HEK293 (cell line): Measurements from ENCODE around the gene ZBED4.

Source experiments
- CTCF ChIA-PET: fragments of 350-600 bp; formaldehyde crosslinking; extraction: SDS; loops from one replicate; lab custom pipeline; 2021; ENCODE audit warnings: antibody characterized with exemption; lab: Yijun Ruan, JAX
- POLR2A ChIA-PET: fragments of 300-600 bp; formaldehyde crosslinking; extraction: SDS; loops from one replicate; lab custom pipeline; 2020; ENCODE audit warnings: antibody characterized with exemption, inconsistent platforms; lab: Yijun Ruan, JAX
- H3K27ac ChIP-seq: fragments of 200-500 bp; sonication (Bioruptor generic); 2 replicates; pipeline ENCODE4 v1.5.1; 2014; ENCODE audit warnings: low read depth, low read length, control low read depth, inconsistent platforms; ENCODE audit errors: extremely low read depth
- H3K36me3 ChIP-seq, 2 experiments: fragments of 200-500 bp in 1 of 2; sonication (Bioruptor generic) in 1 of 2; 1 replicate in 1 of 2; 2 replicates in 1 of 2; pipeline ENCODE4 v1.5.1; 2014 to 2017; ENCODE audit warnings: inconsistent platforms in 2 of 2, low read length in 2 of 2; ENCODE audit not compliant: control insufficient read depth in 2 of 2, insufficient read depth in 1 of 2
- H3K4me1 ChIP-seq: fragments of 200-500 bp; sonication (Bioruptor generic); 2 replicates; pipeline ENCODE4 v1.5.1; 2014; ENCODE audit warnings: mild to moderate bottlenecking, low read length, inconsistent platforms; ENCODE audit not compliant: control insufficient read depth, insufficient read depth
- H3K4me3 ChIP-seq: 2 replicates; pipeline ENCODE4 v1.5.1; 2011; ENCODE audit warnings: low read depth, mild to moderate bottlenecking, control low read depth, low read length, moderate library complexity
- H3K9me3 ChIP-seq: fragments of 200-500 bp; sonication (Bioruptor generic); 2 replicates; pipeline ENCODE4 v1.5.1; 2014; ENCODE audit warnings: low read depth, low read length, inconsistent platforms; ENCODE audit not compliant: control insufficient read depth, insufficient read depth
- CTCF ChIP-seq: fragments of 450-650 bp; formaldehyde crosslinking; IDR thresholded peaks from 2 replicates; pipeline ENCODE4 v1.5.1; 2016; ENCODE audit warnings: missing biosample characterization, missing genetic modification characterization
- GLIS1 ChIP-seq: fragments of 450-650 bp; formaldehyde crosslinking; IDR thresholded peaks from 2 replicates; pipeline ENCODE4 v1.5.1; 2016; ENCODE audit warnings: missing biosample characterization, missing genetic modification characterization
- HOXA7 ChIP-seq: sonication (generic); formaldehyde crosslinking; IDR thresholded peaks from 2 replicates; pipeline ENCODE4 v1.8.1; 2022; ENCODE audit warnings: missing genetic modification reagents, borderline replicate concordance
- HOXD13 ChIP-seq: sonication (generic); formaldehyde crosslinking; IDR thresholded peaks from 2 replicates; pipeline ENCODE4 v1.8.0; 2022; ENCODE audit warnings: missing genetic modification reagents, borderline replicate concordance
- SCRT2 ChIP-seq: fragments of 450-650 bp; formaldehyde crosslinking; IDR thresholded peaks from 2 replicates; pipeline ENCODE4 v1.5.1; 2016; ENCODE audit warnings: missing biosample characterization, missing genetic modification characterization
- ZBTB1 ChIP-seq: fragments of 450-650 bp; formaldehyde crosslinking; IDR thresholded peaks from 2 replicates; pipeline ENCODE4 v1.5.1; 2016; ENCODE audit warnings: missing biosample characterization, missing genetic modification characterization
- ZBTB8A ChIP-seq: fragments of 450-650 bp; formaldehyde crosslinking; IDR thresholded peaks from 2 replicates; pipeline ENCODE4 v1.5.1; 2016; ENCODE audit warnings: missing biosample characterization, missing genetic modification characterization
- ZFP41 ChIP-seq: fragments of 450-650 bp; formaldehyde crosslinking; IDR thresholded peaks from 2 replicates; pipeline ENCODE4 v1.5.1; 2016; ENCODE audit warnings: missing biosample characterization, missing genetic modification characterization, borderline replicate concordance
- ZNF114 ChIP-seq: fragments of 450-650 bp; formaldehyde crosslinking; IDR thresholded peaks from 2 replicates; pipeline ENCODE4 v1.5.0; 2017; ENCODE audit warnings: missing biosample characterization, missing genetic modification characterization
- ZNF148 ChIP-seq: fragments of 450-650 bp; formaldehyde crosslinking; IDR thresholded peaks from 2 replicates; pipeline ENCODE4 v1.5.0; 2017; ENCODE audit warnings: missing biosample characterization, missing genetic modification characterization, borderline replicate concordance
- ZNF157 ChIP-seq: fragments of 450-650 bp; formaldehyde crosslinking; IDR thresholded peaks from 2 replicates; pipeline ENCODE4 v1.5.1; 2016; ENCODE audit warnings: missing biosample characterization, missing genetic modification characterization
- ZNF239 ChIP-seq: fragments of 450-650 bp; formaldehyde crosslinking; IDR thresholded peaks from 2 replicates; pipeline ENCODE4 v1.5.1; 2016; ENCODE audit warnings: missing biosample characterization, missing genetic modification characterization
- ZNF24 ChIP-seq: fragments of 450-650 bp; formaldehyde crosslinking; IDR thresholded peaks from 2 replicates; pipeline ENCODE4 v1.5.1; 2016; ENCODE audit warnings: missing biosample characterization, missing genetic modification characterization
- ZNF354C ChIP-seq: fragments of 450-650 bp; formaldehyde crosslinking; IDR thresholded peaks from 2 replicates; pipeline ENCODE4 v1.5.1; 2016; ENCODE audit warnings: missing biosample characterization, missing genetic modification characterization, low read depth, borderline replicate concordance
- ZNF426 ChIP-seq: fragments of 450-650 bp; formaldehyde crosslinking; IDR thresholded peaks from 2 replicates; pipeline ENCODE4 v1.5.1; 2017; ENCODE audit warnings: missing biosample characterization, missing genetic modification characterization, mild to moderate bottlenecking, inconsistent platforms, moderate library complexity
- ZNF521 ChIP-seq: fragments of 450-650 bp; formaldehyde crosslinking; IDR thresholded peaks from 2 replicates; pipeline ENCODE4 v1.5.1; 2017; ENCODE audit warnings: missing biosample characterization, mild to moderate bottlenecking, missing genetic modification characterization
- ZNF571 ChIP-seq: fragments of 450-650 bp; formaldehyde crosslinking; IDR thresholded peaks from 2 replicates; pipeline ENCODE4 v1.5.0; 2017; ENCODE audit warnings: missing biosample characterization, missing genetic modification characterization
- ZNF610 ChIP-seq: fragments of 450-650 bp; formaldehyde crosslinking; IDR thresholded peaks from 2 replicates; pipeline ENCODE4 v1.5.1; 2016; ENCODE audit warnings: missing biosample characterization, missing genetic modification characterization, borderline replicate concordance
- ZNF629 ChIP-seq: fragments of 450-650 bp; formaldehyde crosslinking; IDR thresholded peaks from 2 replicates; pipeline ENCODE4 v1.5.1; 2017; ENCODE audit warnings: missing biosample characterization, missing genetic modification characterization
- ZNF664 ChIP-seq: fragments of 450-650 bp; formaldehyde crosslinking; IDR thresholded peaks from 2 replicates; pipeline ENCODE4 v1.5.1; 2016; ENCODE audit warnings: missing biosample characterization, missing genetic modification characterization
- ZNF747 ChIP-seq: fragments of 450-650 bp; formaldehyde crosslinking; IDR thresholded peaks from 2 replicates; pipeline ENCODE4 v1.5.1; 2016; ENCODE audit warnings: missing biosample characterization, missing genetic modification characterization
- ZNF777 ChIP-seq: fragments of 450-650 bp; formaldehyde crosslinking; IDR thresholded peaks from 2 replicates; pipeline ENCODE4 v1.5.1; 2017; ENCODE audit warnings: missing biosample characterization, missing genetic modification characterization, borderline replicate concordance
- ZSCAN18 ChIP-seq: fragments of 450-650 bp; formaldehyde crosslinking; IDR thresholded peaks from 2 replicates; pipeline ENCODE4 v1.5.1; 2016; ENCODE audit warnings: missing biosample characterization, missing genetic modification characterization
- ZSCAN23 ChIP-seq: fragments of 450-650 bp; formaldehyde crosslinking; IDR thresholded peaks from 2 replicates; pipeline ENCODE4 v1.5.1; 2016; ENCODE audit warnings: missing biosample characterization, missing genetic modification characterization

The ZBED4 gene

GRCh38 chr22:49905465-49905864 lies 51.8 kb downstream of the ZBED4 start:
- Histone ChIP-seq H3K9me3 (no peaks in the 10 kb centered on the region), H3K27ac (no peak overlapping the region), H3K4me1 (no peaks in the 10 kb centered on the region), H3K36me3 (peaks cover 0 to 88% of the 10 kb centered on the region in 2 experiments; a peak in 2 of 3 replicates), H3K4me3 (no peak overlapping the region)
- TF ChIP-seq ZNF664 (tag by site-specific recombination) (no peak), ZSCAN23 (tag by site-specific recombination) (no peak), ZNF629 (no peak), ZNF571 (no peak), ZNF354C (tag by site-specific recombination) (no peak), ZNF747 (tag by site-specific recombination) (no peak), ZNF148 (no peak), SCRT2 (tag by site-specific recombination) (no peak), ZSCAN18 (tag by site-specific recombination) (no peak), ZBTB1 (no peak), ZNF24 (tag by site-specific recombination) (no peak), ZNF157 (tag by site-specific recombination) (no peak), HOXA7 (CRISPR knock-in tag) (no peak), ZNF777 (no peak), ZBTB8A (tag by site-specific recombination) (no peak), ZNF239 (no peak), GLIS1 (tag by site-specific recombination) (no peak)
- ChIA-PET CTCF (no interaction called here), POLR2A (no interaction called here)

GRCh38 chr22:49906071-49906798 lies 52.6 kb downstream of the ZBED4 start:
- Histone ChIP-seq H3K27ac (no peak overlapping the region), H3K4me3 (no peak overlapping the region), H3K36me3 (peaks cover 0 to 88% of the 10 kb centered on the region in 2 experiments; a peak in 2 of 3 replicates), H3K9me3 (no peaks in the 10 kb centered on the region), H3K4me1 (no peaks in the 10 kb centered on the region)
- CTCF ChIA-PET: no interaction called here
- POLR2A ChIA-PET: no interaction called here
- TF ChIP-seq ZNF664 (tag by site-specific recombination) (no peak), CTCF (tag by site-specific recombination) (no peak), ZNF114 (tag by site-specific recombination) (no peak), ZNF426 (tag by site-specific recombination) (no peak), ZFP41 (tag by site-specific recombination) (no peak), ZNF521 (no peak), ZNF239 (no peak), HOXD13 (CRISPR knock-in tag) (no peak), ZNF610 (no peak)
